ENCODE data around the gene PKIG. TPM values are rescaled to one million over a fixed set of nuclear protein-coding genes. Genes with fewer than 3 reads are reported as not detected.

Gene PKIG
- total and polyA plus RNA-seq, 11 donors: 155 to 286 (median 200) TPM

DNA sequence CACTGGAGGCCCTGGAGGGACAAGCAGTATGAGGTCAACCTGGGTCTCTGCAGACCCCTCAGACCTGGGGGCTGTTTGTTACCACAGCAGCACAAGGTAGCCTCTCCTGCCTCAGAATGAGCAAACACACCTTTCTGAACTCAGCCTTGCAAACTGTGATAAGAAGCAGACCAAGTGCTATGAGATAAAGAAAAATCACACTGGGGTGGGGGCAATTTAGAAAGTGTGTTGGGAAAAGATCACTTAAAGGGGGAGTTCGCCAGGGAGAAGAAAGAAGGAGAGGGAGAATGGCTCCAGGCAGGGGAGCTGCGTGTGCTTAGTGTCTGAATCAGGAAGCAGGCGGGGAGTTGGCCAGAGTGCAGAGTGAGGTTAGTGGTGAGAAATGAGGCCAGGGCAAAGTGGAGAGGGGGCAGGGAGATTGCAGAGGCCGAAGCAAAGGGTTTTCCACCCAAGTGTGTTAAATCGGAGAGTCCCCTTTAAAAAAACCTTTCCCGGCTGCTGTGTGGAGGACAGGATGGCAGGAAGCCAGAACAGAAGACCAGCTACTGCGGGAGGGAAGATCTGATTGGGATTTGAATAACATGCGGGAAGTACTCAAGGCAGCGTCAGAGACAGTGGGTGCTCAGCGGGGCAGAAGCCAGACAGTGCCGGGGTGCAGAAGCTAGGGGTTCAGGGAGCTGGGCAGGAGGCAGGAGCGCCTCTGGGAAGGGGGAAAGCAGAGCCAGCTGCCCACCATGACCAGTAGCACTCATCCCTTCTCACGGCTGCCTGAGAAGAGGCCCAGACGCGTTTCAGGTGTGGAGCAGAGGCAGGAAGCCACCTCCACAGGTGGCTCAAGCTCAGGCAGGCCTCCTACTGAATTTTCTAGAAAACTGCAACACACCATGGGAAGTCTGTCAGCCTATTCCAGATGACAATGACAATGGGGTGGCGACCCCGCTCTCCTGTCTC, 60.1 kb downstream of the PKIG start:
- TF ChIP-seq, protein P1, sequence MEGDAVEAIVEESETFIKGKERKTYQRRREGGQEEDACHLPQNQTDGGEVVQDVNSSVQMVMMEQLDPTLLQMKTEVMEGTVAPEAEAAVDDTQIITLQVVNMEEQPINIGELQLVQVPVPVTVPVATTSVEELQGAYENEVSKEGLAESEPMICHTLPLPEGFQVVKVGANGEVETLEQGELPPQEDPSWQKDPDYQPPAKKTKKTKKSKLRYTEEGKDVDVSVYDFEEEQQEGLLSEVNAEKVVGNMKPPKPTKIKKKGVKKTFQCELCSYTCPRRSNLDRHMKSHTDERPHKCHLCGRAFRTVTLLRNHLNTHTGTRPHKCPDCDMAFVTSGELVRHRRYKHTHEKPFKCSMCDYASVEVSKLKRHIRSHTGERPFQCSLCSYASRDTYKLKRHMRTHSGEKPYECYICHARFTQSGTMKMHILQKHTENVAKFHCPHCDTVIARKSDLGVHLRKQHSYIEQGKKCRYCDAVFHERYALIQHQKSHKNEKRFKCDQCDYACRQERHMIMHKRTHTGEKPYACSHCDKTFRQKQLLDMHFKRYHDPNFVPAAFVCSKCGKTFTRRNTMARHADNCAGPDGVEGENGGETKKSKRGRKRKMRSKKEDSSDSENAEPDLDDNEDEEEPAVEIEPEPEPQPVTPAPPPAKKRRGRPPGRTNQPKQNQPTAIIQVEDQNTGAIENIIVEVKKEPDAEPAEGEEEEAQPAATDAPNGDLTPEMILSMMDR (IDR thresholded peaks at IDR 0.05): no peak
- no peak for TF ChIP-seq POLR2A (IDR thresholded peaks at IDR 0.05)
- Histone ChIP-seq H3K36me3 (peaks cover 0 to 4% (median 0%) of the 10 kb centered on the region in 9 donors), H3K27me3 (no peaks in the 10 kb centered on the region), H3K27ac (peak overlapping the region; percentile 52 to 89 (median 82)), H3K4me1 (peaks cover 6 to 73% (median 51%) of the 10 kb centered on the region in 12 donors), H3K9me3 (peaks cover 0 to 4% (median 0%) of the 10 kb centered on the region in 12 donors), H3K4me3 (peak overlapping the region in 9 of 12 donors; percentile 9 to 40 (median 27))
- ATAC-seq: peak; percentile 49 to 71 (median 58)
- intact Hi-C loops (cut with DNase I): no loop called here
- 18 to 21% (median 18%) methylated on average over 17 of the region's 17 CpGs for WGBS, 4 donors
- DNase-seq: peak; percentile 66 to 86 (median 79)

DNA sequence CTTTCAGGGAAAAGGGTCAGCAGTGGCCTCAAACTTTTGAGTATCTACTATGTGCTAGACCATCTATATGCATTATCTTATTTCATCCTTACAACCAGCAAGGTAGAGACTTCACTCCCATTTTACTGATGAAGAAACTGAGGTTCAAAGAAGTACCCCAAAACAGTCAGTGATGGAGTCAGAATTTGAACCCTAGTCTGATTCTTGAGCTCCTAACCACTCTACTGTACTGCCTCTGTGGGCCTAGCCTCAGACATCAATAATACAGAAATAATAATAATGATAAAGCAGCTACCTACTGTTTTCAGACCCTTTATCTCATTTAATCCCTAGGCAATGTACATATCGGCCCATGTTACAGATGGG, 60.8 kb downstream of the PKIG start:
- H3K27ac ChIP-seq: peak overlapping the region; percentile 52 to 89 (median 82)
- peak overlapping the region in 3 of 12 donors; percentile 17 to 27 (median 23) for H3K4me3 ChIP-seq
- TF ChIP-seq, protein P1 (IDR thresholded peaks at IDR 0.05): no peak
- TF ChIP-seq POLR2A (IDR thresholded peaks at IDR 0.05): no peak
- H3K9me3 ChIP-seq: peaks cover 0 to 4% (median 0%) of the 10 kb centered on the region in 12 donors
- H3K27me3 ChIP-seq: no peaks in the 10 kb centered on the region
- no peak for DNase-seq
- H3K4me1 ChIP-seq: peaks cover 6 to 74% (median 46%) of the 10 kb centered on the region in 12 donors
- intact Hi-C loops (cut with DNase I): no loop called here
- H3K36me3 ChIP-seq: peaks cover 0 to 4% (median 0%) of the 10 kb centered on the region in 9 donors
- no peak for ATAC-seq
- WGBS, 4 donors: 23 to 56% (median 43%) methylated on average over 1 of the region's 1 CpG

DNA sequence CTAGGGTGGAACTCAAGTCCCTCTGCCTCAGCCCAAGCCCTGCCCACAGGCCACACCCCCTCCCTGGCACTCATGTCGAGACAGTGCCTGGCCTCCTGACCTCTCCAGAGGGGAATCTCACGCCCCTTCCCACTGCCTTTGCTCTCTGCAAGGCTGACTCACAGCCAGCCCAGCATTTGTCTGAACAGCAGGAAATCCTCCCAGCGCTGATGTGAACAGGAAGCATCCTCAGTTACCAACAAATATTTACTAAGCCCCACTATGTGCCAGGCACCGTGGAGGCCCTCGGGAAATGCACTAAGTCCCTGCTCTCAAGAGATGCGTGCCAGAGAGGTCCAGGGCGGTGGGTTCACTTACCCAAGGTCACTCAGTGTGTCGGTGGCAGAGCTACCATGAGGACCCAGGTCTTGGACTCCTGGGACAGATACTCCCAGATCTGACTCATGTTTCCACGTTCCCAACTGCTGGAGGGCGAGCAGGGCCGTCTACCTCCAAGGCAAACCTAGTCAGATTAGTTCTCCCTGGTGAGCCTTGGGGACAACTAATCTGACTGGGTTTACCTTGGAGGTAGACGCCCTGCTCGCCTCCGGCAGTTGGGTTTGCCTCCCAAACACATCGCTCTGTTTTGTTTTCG, 61.3 kb downstream of the PKIG start:
- no peak overlapping the region for H3K4me3 ChIP-seq
- TF ChIP-seq POLR2A (IDR thresholded peaks at IDR 0.05): no peak
- TF ChIP-seq, protein P1 (IDR thresholded peaks at IDR 0.05): no peak
- 42 to 55% (median 52%) methylated on average over 12 to 16 of the region's 16 CpGs for WGBS, 4 donors
- H3K27me3 ChIP-seq: no peaks in the 10 kb centered on the region
- peaks cover 0 to 4% (median 0%) of the 10 kb centered on the region in 12 donors for H3K9me3 ChIP-seq
- ATAC-seq (peak; percentile 23 to 86 (median 80)), DNase-seq (peak; percentile 70 to 89 (median 82))
- peak overlapping the region; percentile 52 to 89 (median 82) for H3K27ac ChIP-seq
- intact Hi-C loops (cut with DNase I): no loop called here
- peaks cover 6 to 79% (median 46%) of the 10 kb centered on the region in 12 donors for H3K4me1 ChIP-seq
- peaks cover 0 to 4% (median 0%) of the 10 kb centered on the region in 9 donors for H3K36me3 ChIP-seq

DNA sequence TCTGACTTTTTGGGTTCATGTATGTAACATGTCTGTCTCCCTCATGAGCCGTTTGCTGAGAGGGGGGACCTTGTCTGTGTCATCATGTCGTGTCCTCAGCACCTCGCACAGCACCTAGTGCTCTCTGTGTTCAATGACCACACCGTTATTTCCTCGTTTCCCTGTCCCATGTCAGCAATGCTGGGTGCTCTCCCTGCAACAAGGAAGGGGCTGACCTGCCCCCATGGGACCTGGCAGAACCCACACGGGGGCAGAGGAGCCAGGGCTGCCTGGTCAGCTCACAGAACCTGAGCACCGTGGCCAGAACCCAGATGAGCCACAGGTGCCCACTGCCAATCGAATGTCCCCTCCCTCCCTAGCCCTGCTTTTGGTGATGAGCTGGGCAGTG, 61.8 kb downstream of the PKIG start:
- Histone ChIP-seq H3K27me3 (no peaks in the 10 kb centered on the region), H3K27ac (peak overlapping the region; percentile 52 to 89 (median 82))
- intact Hi-C loops (cut with DNase I): no loop called here

More for the DNA sequence above, 61.8 kb downstream of the PKIG start:
- Histone ChIP-seq H3K36me3 (peaks cover 0 to 5% (median 0%) of the 10 kb centered on the region in 9 donors), H3K4me3 (peak overlapping the region in 1 of 12 donors; percentile 15), H3K4me1 (peaks cover 6 to 84% (median 49%) of the 10 kb centered on the region in 12 donors), H3K9me3 (peaks cover 0 to 4% (median 0%) of the 10 kb centered on the region in 12 donors)
- no peak for TF ChIP-seq POLR2A (IDR thresholded peaks at IDR 0.05)
- TF ChIP-seq, protein P1 (IDR thresholded peaks at IDR 0.05): no peak
- no peak for ATAC-seq
- WGBS, 4 donors: 68 to 79% (median 72%) methylated on average over 8 of the region's 8 CpGs
- DNase-seq: no peak

Measured in heart left ventricle (tissue), 16 donors.